A549 (cell line): Measurements from ENCODE around the gene RNF141. TPM values are rescaled to one million over a fixed set of nuclear protein-coding genes. Genes with fewer than 3 reads are reported as not detected.

Source experiments
- ATAC-seq, 2 experiments: fragments of 200-7000 bp in 1 of 2; fragments of >200 bp in 1 of 2; cut with Nextera tagmentation in 1 of 2; cut with Tn5 transposase in 1 of 2; 3 replicates each; pipeline versions ENCODE4 v1.8.0 to v1.9.1; 2018 to 2020; ENCODE audit warnings: mild to moderate bottlenecking in 1 of 2, moderate library complexity in 1 of 2
- CTCF ChIA-PET: fragments of 300-600 bp; sonication (Branson Sonifier 250); formaldehyde crosslinking; extraction: SDS; loops from one replicate; lab custom pipeline; 2021; ENCODE audit warnings: antibody characterized with exemption, inconsistent platforms; lab: Yijun Ruan, JAX
- POLR2A ChIA-PET: fragments of 350-600 bp; formaldehyde crosslinking; extraction: SDS; loops from one replicate; lab custom pipeline; 2021; ENCODE audit warnings: antibody characterized with exemption, inconsistent platforms; lab: Yijun Ruan, JAX
- DNase-seq, 2 experiments: peaks; one replicate each; pipeline versions ENCODE4 v3.0.0 to v3.0.0-alpha.2; 2011 to 2016; ENCODE audit warnings: low read depth in 1 of 2, low spot score in 1 of 2
- FAIRE-seq: peaks from 2 replicates; lab custom pipeline; 2011; peaks lifted over from hg19 to GRCh38; lab: Jason Lieb, UNC
- H3K27ac ChIP-seq, 2 experiments: fragments of >200 bp; sonication (Bioruptor Twin); formaldehyde crosslinking; 3 replicates each; pipeline ENCODE4 v1.5.1; 2016 to 2017
- H3K4me1 ChIP-seq: fragments of >200 bp; sonication (Bioruptor Twin); formaldehyde crosslinking; 3 replicates; pipeline ENCODE4 v1.6.1; 2016
- H3K4me2 ChIP-seq: fragments of >200 bp; sonication (Bioruptor Twin); formaldehyde crosslinking; 3 replicates; pipeline ENCODE4 v1.6.1; 2016
- H3K4me3 ChIP-seq: fragments of >200 bp; sonication (Bioruptor Twin); formaldehyde crosslinking; 3 replicates; pipeline ENCODE4 v1.5.1; 2016
- H3K9me3 ChIP-seq: fragments of >200 bp; sonication (Bioruptor Twin); formaldehyde crosslinking; 3 replicates; pipeline ENCODE4 v1.6.1; 2016
- CBX8 ChIP-seq: fragments of 200-600 bp; sonication (generic); IDR thresholded peaks from 2 replicates; pipeline ENCODE4 v1.6.1; 2016
- CHD2 ChIP-seq: fragments of 150-350 bp; IDR thresholded peaks from 2 replicates; pipeline ENCODE4 v1.6.1; 2014; ENCODE audit warnings: low read length; ENCODE audit not compliant: partially characterized antibody
- CHD4 ChIP-seq: fragments of 200-600 bp; sonication (generic); IDR thresholded peaks from 2 replicates; pipeline ENCODE4 v1.6.1; 2016; ENCODE audit warnings: antibody characterized with exemption, mild to moderate bottlenecking, borderline replicate concordance
- EHF ChIP-seq: fragments of 250-450 bp; sonication (Bioruptor Pico); IDR thresholded peaks from 2 replicates; pipeline ENCODE4 v1.5.0; 2020; ENCODE audit warnings: mild to moderate bottlenecking
- FOSB ChIP-seq: fragments of 250-450 bp; sonication (Bioruptor Pico); IDR thresholded peaks from 2 replicates; pipeline ENCODE4 v1.5.0; 2020; ENCODE audit warnings: mild to moderate bottlenecking, moderate library complexity
- HDAC2 ChIP-seq: fragments of 200-600 bp; sonication (generic); IDR thresholded peaks from 2 replicates; pipeline ENCODE4 v1.6.1; 2016
- HOXA7 ChIP-seq: fragments of 250-450 bp; sonication (Bioruptor Pico); IDR thresholded peaks from 2 replicates; pipeline ENCODE4 v1.5.0; 2020; ENCODE audit warnings: mild to moderate bottlenecking, moderate library complexity
- HOXB13 ChIP-seq: fragments of 250-450 bp; sonication (Bioruptor Pico); IDR thresholded peaks from 2 replicates; pipeline ENCODE4 v1.5.0; 2020; ENCODE audit warnings: low read depth, mild to moderate bottlenecking, moderate library complexity
- JUNB ChIP-seq: fragments of >200 bp; sonication (Bioruptor Twin); formaldehyde crosslinking; IDR thresholded peaks from 2 replicates; pipeline ENCODE4 v1.6.1; 2016
- KDM5A ChIP-seq: fragments of 200-600 bp; sonication (generic); IDR thresholded peaks from 2 replicates; pipeline ENCODE4 v1.6.1; 2016; ENCODE audit warnings: antibody characterized with exemption, mild to moderate bottlenecking
- MAFK ChIP-seq: fragments of 450-650 bp; IDR thresholded peaks from 2 replicates; pipeline ENCODE4 v1.6.1; 2014; ENCODE audit not compliant: partially characterized antibody
- MAZ ChIP-seq: fragments of 150-350 bp; IDR thresholded peaks from 2 replicates; pipeline ENCODE4 v1.6.1; 2014; ENCODE audit warnings: antibody characterized with exemption, low read depth, low read length, borderline replicate concordance
- NFE2L2 ChIP-seq: fragments of 150-350 bp; conservative IDR thresholded peaks from 2 replicates; pipeline ENCODE4 v1.6.1; 2014; ENCODE audit warnings: low read length
- NPAS2 ChIP-seq: fragments of 250-450 bp; sonication (Bioruptor Pico); IDR thresholded peaks from 2 replicates; pipeline ENCODE4 v1.8.0; 2022; ENCODE audit warnings: mild to moderate bottlenecking, moderate library complexity, borderline replicate concordance
- NR3C1 ChIP-seq: fragments of >200 bp; sonication (Bioruptor Twin); formaldehyde crosslinking; IDR thresholded peaks from 3 replicates; pipeline ENCODE4 v1.6.1; 2017
- POLR2AphosphoS2 ChIP-seq: conservative IDR thresholded peaks from 2 replicates; pipeline ENCODE4 v1.6.1; 2012; ENCODE audit warnings: low read length, improper control_type of control experiment, inconsistent platforms
- RCOR1 ChIP-seq: fragments of 150-350 bp; IDR thresholded peaks from 2 replicates; pipeline ENCODE4 v1.6.1; 2014; ENCODE audit warnings: antibody characterized with exemption, low read length, low read depth
- RNF2 ChIP-seq: fragments of 200-600 bp; sonication (generic); IDR thresholded peaks from 2 replicates; pipeline ENCODE4 v1.6.1; 2016; ENCODE audit warnings: low read depth, mild to moderate bottlenecking, antibody characterized with exemption, moderate library complexity, borderline replicate concordance
- SMC3 ChIP-seq: fragments of >200 bp; sonication (Bioruptor Twin); formaldehyde crosslinking; IDR thresholded peaks from 3 replicates; pipeline ENCODE4 v1.6.1; 2018; ENCODE audit warnings: inconsistent platforms
- ZC3H11A ChIP-seq: fragments of 450-650 bp; IDR thresholded peaks from 2 replicates; pipeline ENCODE4 v1.6.1; 2014; ENCODE audit warnings: antibody characterized with exemption, mild to moderate bottlenecking
- ZFP36 ChIP-seq: fragments of 450-650 bp; IDR thresholded peaks from 2 replicates; pipeline ENCODE4 v1.6.1; 2014; ENCODE audit warnings: borderline replicate concordance; ENCODE audit not compliant: partially characterized antibody
- ZSCAN20 ChIP-seq: fragments of 250-450 bp; sonication (Bioruptor Pico); IDR thresholded peaks from 2 replicates; pipeline ENCODE4 v1.8.0; 2022; ENCODE audit warnings: mild to moderate bottlenecking, moderate library complexity
- WGBS: methylation state at CpG from one replicate; pipeline ENCODE4 v1.1.6; 2017; ENCODE audit errors: missing lambda C conversion rate; 5-methylcytosine and 5-hydroxymethylcytosine counted together
- polyA plus RNA-seq, 4 experiments: library from polyadenylated mRNA; depleted of rRNA in 3 of 4; stranded (reverse); fragments of >200 nt; fragmentation: RNase III in 1 of 4; extraction: RNeasy Plus Mini Kit Qiagen cat#74134 plus additional on column Dnase treatment in 1 of 4; gene quantifications; 2 replicates in 3 of 4; 3 replicates in 1 of 4; pipeline ENCODE4 v1.2.3, GENCODE V29; 2011 to 2017
- TF ChIP-seq, protein P1 (sequence below): fragments of 250-450 bp; sonication (Bioruptor Pico); IDR thresholded peaks from 2 replicates; pipeline ENCODE4 v1.5.0; 2021; ENCODE audit warnings: mild to moderate bottlenecking, moderate library complexity, borderline replicate concordance
- TF ChIP-seq, protein P2 (sequence below): IDR thresholded peaks from 2 replicates; pipeline ENCODE4 v1.6.1; 2012; ENCODE audit warnings: low read depth, borderline replicate concordance
- TF ChIP-seq, protein P3 (sequence below): fragments of >200 bp; sonication (Bioruptor Twin); formaldehyde crosslinking; IDR thresholded peaks from 3 replicates; pipeline ENCODE4 v1.6.1; 2016
- TF ChIP-seq, protein P4 (sequence below): fragments of >200 bp; sonication (Bioruptor Twin); formaldehyde crosslinking; IDR thresholded peaks from 3 replicates; pipeline ENCODE4 v1.5.1; 2016
- TF ChIP-seq, protein P5 (sequence below): IDR thresholded peaks from 2 replicates; pipeline ENCODE4 v1.6.1; 2012

RNF141 gene
- polyA plus RNA-seq, 2 of the 4 experiments (the other 2 are of a cell fraction): 16.8 to 33.3 TPM

DNA sequence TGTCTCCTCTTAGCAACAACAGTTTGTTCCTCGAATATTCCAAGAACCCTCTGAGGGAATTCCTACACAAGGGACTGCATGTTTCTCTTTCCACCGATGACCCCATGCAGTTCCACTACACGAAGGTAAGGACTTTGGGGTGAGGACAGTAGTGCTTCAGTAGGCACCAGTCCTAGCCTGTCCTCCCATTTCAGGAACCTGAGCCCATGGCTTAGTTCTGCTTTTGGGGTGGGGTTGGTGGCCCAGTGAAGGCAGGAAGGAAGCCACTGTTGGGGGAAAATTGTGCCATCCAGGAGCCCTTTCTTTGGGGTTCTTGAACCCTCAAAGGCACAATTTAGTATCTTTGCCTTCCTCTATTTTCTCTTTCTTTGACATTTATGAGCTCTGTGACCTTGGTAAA, 38.2 kb downstream of the RNF141 start:
- ChIA-PET POLR2A (no interaction called here), CTCF (interaction anchor here (0.9 to 2.0 kb wide), 3 partner anchors 9 to 12 kb away, joined by 3 to 7 read pairs (median 4); no protein-coding TSS in a partner anchor)
- Histone ChIP-seq H3K4me1 (no peaks in the 10 kb centered on the region), H3K4me2 (no peak overlapping the region), H3K4me3 (no peak overlapping the region), H3K9me3 (no peaks in the 10 kb centered on the region), H3K27ac (no peak overlapping the region)
- WGBS: 61% methylated on average over 3 of the region's 3 CpGs
- DNase-seq: no peak
- TF ChIP-seq NPAS2 (no peak), EHF (CRISPR knock-in tag) (no peak), MAFK (no peak), CHD2 (no peak), POLR2AphosphoS2 (no peak), HDAC2 (no peak), HOXA7 (CRISPR knock-in tag) (no peak), KDM5A (no peak), JUNB (no peak), ZC3H11A (no peak), CHD4 (no peak), NFE2L2 (no peak), SMC3 (no peak), RNF2 (no peak), NR3C1 (no peak), FOSB (CRISPR knock-in tag) (no peak)
- TF ChIP-seq, protein P1, sequence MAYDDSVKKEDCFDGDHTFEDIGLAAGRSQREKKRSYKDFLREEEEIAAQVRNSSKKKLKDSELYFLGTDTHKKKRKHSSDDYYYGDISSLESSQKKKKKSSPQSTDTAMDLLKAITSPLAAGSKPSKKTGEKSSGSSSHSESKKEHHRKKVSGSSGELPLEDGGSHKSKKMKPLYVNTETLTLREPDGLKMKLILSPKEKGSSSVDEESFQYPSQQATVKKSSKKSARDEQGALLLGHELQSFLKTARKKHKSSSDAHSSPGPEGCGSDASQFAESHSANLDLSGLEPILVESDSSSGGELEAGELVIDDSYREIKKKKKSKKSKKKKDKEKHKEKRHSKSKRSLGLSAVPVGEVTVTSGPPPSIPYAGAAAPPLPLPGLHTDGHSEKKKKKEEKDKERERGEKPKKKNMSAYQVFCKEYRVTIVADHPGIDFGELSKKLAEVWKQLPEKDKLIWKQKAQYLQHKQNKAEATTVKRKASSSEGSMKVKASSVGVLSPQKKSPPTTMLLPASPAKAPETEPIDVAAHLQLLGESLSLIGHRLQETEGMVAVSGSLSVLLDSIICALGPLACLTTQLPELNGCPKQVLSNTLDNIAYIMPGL (CRISPR knock-in tag): no peak
- TF ChIP-seq, protein P2, sequence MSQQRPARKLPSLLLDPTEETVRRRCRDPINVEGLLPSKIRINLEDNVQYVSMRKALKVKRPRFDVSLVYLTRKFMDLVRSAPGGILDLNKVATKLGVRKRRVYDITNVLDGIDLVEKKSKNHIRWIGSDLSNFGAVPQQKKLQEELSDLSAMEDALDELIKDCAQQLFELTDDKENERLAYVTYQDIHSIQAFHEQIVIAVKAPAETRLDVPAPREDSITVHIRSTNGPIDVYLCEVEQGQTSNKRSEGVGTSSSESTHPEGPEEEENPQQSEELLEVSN: no peak
- TF ChIP-seq, protein P3, sequence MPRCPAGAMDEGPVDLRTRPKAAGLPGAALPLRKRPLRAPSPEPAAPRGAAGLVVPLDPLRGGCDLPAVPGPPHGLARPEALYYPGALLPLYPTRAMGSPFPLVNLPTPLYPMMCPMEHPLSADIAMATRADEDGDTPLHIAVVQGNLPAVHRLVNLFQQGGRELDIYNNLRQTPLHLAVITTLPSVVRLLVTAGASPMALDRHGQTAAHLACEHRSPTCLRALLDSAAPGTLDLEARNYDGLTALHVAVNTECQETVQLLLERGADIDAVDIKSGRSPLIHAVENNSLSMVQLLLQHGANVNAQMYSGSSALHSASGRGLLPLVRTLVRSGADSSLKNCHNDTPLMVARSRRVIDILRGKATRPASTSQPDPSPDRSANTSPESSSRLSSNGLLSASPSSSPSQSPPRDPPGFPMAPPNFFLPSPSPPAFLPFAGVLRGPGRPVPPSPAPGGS: no peak
- ATAC-seq: no peak
- FAIRE-seq: no peak

DNA sequence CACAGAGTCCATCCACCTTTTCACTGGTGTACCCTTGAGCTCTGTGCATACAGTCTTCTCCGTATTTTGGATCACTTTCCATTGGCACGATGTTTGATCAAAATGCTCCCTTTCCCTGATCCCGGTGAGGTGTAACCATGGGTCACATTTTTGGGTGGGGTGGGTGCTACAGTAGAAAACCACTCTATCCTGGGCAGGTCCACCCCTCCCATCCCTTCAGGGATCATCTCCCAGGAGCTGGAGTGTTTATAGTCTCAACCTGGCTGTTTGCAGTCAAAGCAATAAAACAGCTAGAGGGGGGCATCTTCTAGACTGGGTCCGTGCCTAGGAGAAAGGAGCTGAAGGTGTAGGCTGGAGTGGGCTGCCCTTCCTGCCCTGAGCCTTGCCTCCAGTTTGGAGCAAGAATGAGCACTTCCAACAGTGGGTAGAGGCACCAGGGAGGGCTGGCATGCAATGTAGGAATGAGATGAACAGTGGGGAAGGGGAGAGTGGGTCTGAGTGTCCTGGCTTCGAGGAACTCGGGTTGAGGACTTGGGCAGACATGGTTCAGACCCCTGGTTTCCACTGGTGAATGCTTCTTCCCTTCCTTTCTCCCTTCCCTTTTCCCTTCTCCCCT, 38.8 kb downstream of the RNF141 start:
- FAIRE-seq (no peak), DNase-seq (no peak), ATAC-seq (no peak)
- H3K27ac ChIP-seq: no peak overlapping the region
- no peaks in the 10 kb centered on the region for H3K4me1 ChIP-seq
- ChIA-PET POLR2A (no interaction called here), CTCF (interaction anchor here (1.3 to 2.0 kb wide), 3 partner anchors 11 to 96 kb away, joined by 3 to 5 read pairs (median 4); no protein-coding TSS in a partner anchor)
- TF ChIP-seq RCOR1: no peak
- no peak for TF ChIP-seq MAZ
- no peak for TF ChIP-seq NPAS2
- TF ChIP-seq, protein P4, sequence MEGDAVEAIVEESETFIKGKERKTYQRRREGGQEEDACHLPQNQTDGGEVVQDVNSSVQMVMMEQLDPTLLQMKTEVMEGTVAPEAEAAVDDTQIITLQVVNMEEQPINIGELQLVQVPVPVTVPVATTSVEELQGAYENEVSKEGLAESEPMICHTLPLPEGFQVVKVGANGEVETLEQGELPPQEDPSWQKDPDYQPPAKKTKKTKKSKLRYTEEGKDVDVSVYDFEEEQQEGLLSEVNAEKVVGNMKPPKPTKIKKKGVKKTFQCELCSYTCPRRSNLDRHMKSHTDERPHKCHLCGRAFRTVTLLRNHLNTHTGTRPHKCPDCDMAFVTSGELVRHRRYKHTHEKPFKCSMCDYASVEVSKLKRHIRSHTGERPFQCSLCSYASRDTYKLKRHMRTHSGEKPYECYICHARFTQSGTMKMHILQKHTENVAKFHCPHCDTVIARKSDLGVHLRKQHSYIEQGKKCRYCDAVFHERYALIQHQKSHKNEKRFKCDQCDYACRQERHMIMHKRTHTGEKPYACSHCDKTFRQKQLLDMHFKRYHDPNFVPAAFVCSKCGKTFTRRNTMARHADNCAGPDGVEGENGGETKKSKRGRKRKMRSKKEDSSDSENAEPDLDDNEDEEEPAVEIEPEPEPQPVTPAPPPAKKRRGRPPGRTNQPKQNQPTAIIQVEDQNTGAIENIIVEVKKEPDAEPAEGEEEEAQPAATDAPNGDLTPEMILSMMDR: no peak
- TF ChIP-seq, protein P5, sequence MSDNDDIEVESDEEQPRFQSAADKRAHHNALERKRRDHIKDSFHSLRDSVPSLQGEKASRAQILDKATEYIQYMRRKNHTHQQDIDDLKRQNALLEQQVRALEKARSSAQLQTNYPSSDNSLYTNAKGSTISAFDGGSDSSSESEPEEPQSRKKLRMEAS: no peak
- no peak for TF ChIP-seq NR3C1
- no peak for TF ChIP-seq CBX8
- TF ChIP-seq ZSCAN20 (CRISPR knock-in tag): no peak
- no peak for TF ChIP-seq CHD2
- no peak for TF ChIP-seq EHF (CRISPR knock-in tag)
- TF ChIP-seq HOXB13 (CRISPR knock-in tag): no peak
- no peak for TF ChIP-seq ZFP36
- no peak for TF ChIP-seq ZC3H11A
- no peak overlapping the region for H3K4me3 ChIP-seq
- no peak overlapping the region for H3K4me2 ChIP-seq
- no peaks in the 10 kb centered on the region for H3K9me3 ChIP-seq
- 78% methylated on average over 6 of the region's 6 CpGs for WGBS
